Fibroblast of lung (primary cell): ENCODE data around the gene TNS1. TPM values are rescaled to one million over a fixed set of nuclear protein-coding genes. Genes with fewer than 3 reads are reported as not detected.

Experiments
- DNase-seq, 2 donors: peaks; one replicate each; pipeline versions ENCODE4 v3.0.0 to v3.0.0-alpha.2; 2010; ENCODE audit warnings: low read depth in 2 of 2
- H2AFZ ChIP-seq: 2 replicates; pipeline ENCODE4 v1.5.1; 2012; ENCODE audit warnings: low read length, control low read depth, inconsistent platforms
- H3K27ac ChIP-seq: 2 replicates; pipeline ENCODE4 v1.5.1; 2011; ENCODE audit warnings: low read length, control low read depth; ENCODE audit not compliant: insufficient read depth
- H3K27me3 ChIP-seq: 2 replicates; pipeline ENCODE4 v1.5.1; 2011; ENCODE audit warnings: mild to moderate bottlenecking, low read length; ENCODE audit not compliant: control insufficient read depth, insufficient read depth
- H3K36me3 ChIP-seq: 2 replicates; pipeline ENCODE4 v1.5.1; 2011; ENCODE audit warnings: low read length; ENCODE audit not compliant: control insufficient read depth, insufficient read depth
- H3K4me1 ChIP-seq: 2 replicates; pipeline ENCODE4 v1.5.1; 2011; ENCODE audit warnings: low read length; ENCODE audit not compliant: control insufficient read depth, insufficient read depth; ENCODE audit errors: extremely low read depth
- H3K4me2 ChIP-seq: 2 replicates; pipeline ENCODE4 v1.5.1; 2011; ENCODE audit warnings: low read length, control low read depth; ENCODE audit not compliant: insufficient read depth; ENCODE audit errors: extremely low read depth
- H3K4me3 ChIP-seq, 4 experiments: fragments of 200-600 bp in 1 of 4; sonication (generic) in 1 of 4; replicated peaks in 1 of 4; 2 replicates each; pipeline ENCODE4 v1.5.1; 2011 to 2016; ENCODE audit warnings: low read length in 4 of 4, low read depth in 3 of 4, mild to moderate bottlenecking in 3 of 4, control low read depth in 2 of 4, inconsistent platforms in 1 of 4, mixed read lengths in 1 of 4; ENCODE audit not compliant: insufficient read depth in 1 of 4; ENCODE audit errors: control extremely low read depth in 1 of 4
- H3K79me2 ChIP-seq: 2 replicates; pipeline ENCODE4 v1.5.1; 2012; ENCODE audit warnings: mild to moderate bottlenecking, low read length, inconsistent platforms; ENCODE audit not compliant: control insufficient read depth, insufficient read depth
- H3K9ac ChIP-seq: 2 replicates; pipeline ENCODE4 v1.5.1; 2011; ENCODE audit warnings: mild to moderate bottlenecking, low read length, control low read depth; ENCODE audit not compliant: insufficient read depth
- H3K9me3 ChIP-seq: 2 replicates; pipeline ENCODE4 v1.5.1; 2012; ENCODE audit warnings: low read depth, low read length; ENCODE audit not compliant: control insufficient read depth, insufficient read depth
- H4K20me1 ChIP-seq: 2 replicates; pipeline ENCODE4 v1.5.1; 2011; ENCODE audit warnings: low read length; ENCODE audit not compliant: control insufficient read depth, insufficient read depth; ENCODE audit errors: extremely low read depth
- CTCF ChIP-seq, 2 donors: IDR thresholded peaks in 1 of 2; conservative IDR thresholded peaks in 1 of 2; 1 replicate in 1 of 2; 2 replicates in 1 of 2; pipeline ENCODE4 v1.5.1; 2011 to 2012; ENCODE audit warnings: low read length in 2 of 2, control low read depth in 1 of 2, inconsistent platforms in 1 of 2, low read depth in 1 of 2, mild to moderate bottlenecking in 1 of 2
- EZH2 ChIP-seq: IDR thresholded peaks from 2 replicates; pipeline ENCODE4 v1.5.1; 2012; ENCODE audit warnings: low read length, control low read depth, mild to moderate bottlenecking; ENCODE audit errors: missing control alignments
- polyA plus RNA-seq, 2 donors: library from polyadenylated mRNA; depleted of rRNA in 1 of 2; stranded (reverse) in 1 of 2; unstranded in 1 of 2; fragments of >200 nt; gene quantifications; 2 replicates each; pipeline ENCODE4 v1.2.1, GENCODE V29; 2011 to 2012; ENCODE audit warnings: missing spikeins in 1 of 2
- total RNA-seq: library from RNA; depleted of rRNA; stranded (reverse); fragments of >200 nt; gene quantifications from 2 replicates; pipeline ENCODE4 v1.2.1, GENCODE V29; 2014

Gene TNS1
- total and polyA plus RNA-seq, 2 donors (not counting 1 experiment from before 2014, with no cell fraction given) = 44.4 to 47.1 TPM

GRCh38 chr2:217774232-217774631 is 228.6 kb downstream of the TNS1 start:
- no peaks in the 10 kb centered on the region for H3K27me3 ChIP-seq
- H3K36me3 ChIP-seq = no peaks in the 10 kb centered on the region
- H3K27ac ChIP-seq = no peak overlapping the region
- no peak overlapping the region for H3K4me3 ChIP-seq
- no peaks in the 10 kb centered on the region for H3K4me1 ChIP-seq
- no peak overlapping the region for H3K4me2 ChIP-seq
- no peaks in the 10 kb centered on the region for H3K9me3 ChIP-seq
- no peak for TF ChIP-seq EZH2
- no peak for TF ChIP-seq CTCF (conservative IDR thresholded peaks at IDR 0.05 in 1 of 2, IDR thresholded peaks at IDR 0.05 in 1 of 2; ENCODE audit: low read depth in 1 of 2, low read length in 2 of 2)
- DNase-seq = no peak
- no peaks in the 10 kb centered on the region for H4K20me1 ChIP-seq
- no peak overlapping the region for H3K9ac ChIP-seq
- H2AFZ ChIP-seq = no peak overlapping the region
- no peaks in the 10 kb centered on the region for H3K79me2 ChIP-seq

GRCh38 chr2:217773539-217773938 is 229.3 kb downstream of the TNS1 start:
- H3K9me3 ChIP-seq = no peaks in the 10 kb centered on the region
- H3K27ac ChIP-seq = no peak overlapping the region
- H4K20me1 ChIP-seq = no peaks in the 10 kb centered on the region

GRCh38 chr2:217766356-217766755 is 236.4 kb downstream of the TNS1 start:
- no peak for DNase-seq
- Histone ChIP-seq H3K36me3 (no peaks in the 10 kb centered on the region), H3K4me1 (no peaks in the 10 kb centered on the region), H2AFZ (no peak overlapping the region), H3K9me3 (no peaks in the 10 kb centered on the region), H3K27me3 (no peaks in the 10 kb centered on the region), H3K79me2 (no peaks in the 10 kb centered on the region), H4K20me1 (no peaks in the 10 kb centered on the region), H3K9ac (no peak overlapping the region), H3K4me3 (no peak overlapping the region), H3K4me2 (no peak overlapping the region), H3K27ac (no peak overlapping the region)
- TF ChIP-seq CTCF (conservative IDR thresholded peaks at IDR 0.05 in 1 of 2, IDR thresholded peaks at IDR 0.05 in 1 of 2; ENCODE audit: low read depth in 1 of 2, low read length in 2 of 2) = no peak
- TF ChIP-seq EZH2 = no peak

More at GRCh38 chr2:217773539-217773938, 229.3 kb downstream of the TNS1 start:
- Histone ChIP-seq H2AFZ (no peak overlapping the region), H3K36me3 (no peaks in the 10 kb centered on the region), H3K27me3 (no peaks in the 10 kb centered on the region), H3K4me3 (no peak overlapping the region), H3K79me2 (no peaks in the 10 kb centered on the region), H3K4me2 (no peak overlapping the region), H3K9ac (no peak overlapping the region), H3K4me1 (no peaks in the 10 kb centered on the region)
- no peak for TF ChIP-seq EZH2
- no peak for TF ChIP-seq CTCF (conservative IDR thresholded peaks at IDR 0.05 in 1 of 2, IDR thresholded peaks at IDR 0.05 in 1 of 2; ENCODE audit: low read depth in 1 of 2, low read length in 2 of 2)
- no peak for DNase-seq
